OCI-LY1 (cell line): Measurements from ENCODE around the gene MRPL39.

Source experiments
- CTCF ChIP-seq: fragments of 200-600 bp; sonication (generic), shearing (Covaris generic); IDR thresholded peaks from 2 replicates; pipeline ENCODE4 v1.5.1; 2017; ENCODE audit warnings: mild to moderate bottlenecking, antibody characterized with exemption, low read length, moderate library complexity, mixed read lengths
- EZH2 ChIP-seq: fragments of 200-600 bp; sonication (generic), shearing (Covaris generic); IDR thresholded peaks from 2 replicates; pipeline ENCODE4 v1.8.0; 2017; ENCODE audit warnings: borderline replicate concordance, mixed run types, mild to moderate bottlenecking, antibody characterized with exemption, low read length, moderate library complexity, mixed read lengths

- no peak for TF ChIP-seq CTCF
- no peak for TF ChIP-seq EZH2
Measured at GRCh38 chr21:25580912-25581260, 26.4 kb downstream of the MRPL39 start.
